Tibial nerve (tissue), 4 donors: ENCODE data around the gene TRIP6. TPM values are rescaled to one million over a fixed set of nuclear protein-coding genes. Genes with fewer than 3 reads are reported as not detected.

Experiments
- DNase-seq, 2 donors: peaks; one replicate each; pipeline ENCODE4 v3.0.0-alpha.2; 2019; ENCODE audit warnings: low spot score in 2 of 2
- H3K27ac ChIP-seq, 4 donors: fragments of 200-600 bp; sonication (generic) in 3 of 4; one replicate each; pipeline ENCODE4 v1.5.1; 2017 to 2019; ENCODE audit warnings: mild to moderate bottlenecking in 1 of 4
- H3K27me3 ChIP-seq, 2 donors: fragments of 200-600 bp; sonication (generic) in 1 of 2; one replicate each; pipeline versions ENCODE4 v1.5.1 to v1.6.0; 2017 to 2019
- H3K36me3 ChIP-seq, 3 donors: fragments of 200-600 bp; sonication (generic); one replicate each; pipeline ENCODE4 v1.5.1; 2018 to 2019
- H3K4me1 ChIP-seq, 4 donors: fragments of 200-600 bp; sonication (generic) in 3 of 4; one replicate each; pipeline ENCODE4 v1.5.1; 2017 to 2019
- H3K4me3 ChIP-seq, 4 donors: fragments of 200-600 bp; sonication (generic) in 3 of 4; one replicate each; pipeline ENCODE4 v1.5.1; 2017 to 2019; ENCODE audit warnings: mild to moderate bottlenecking in 1 of 4, moderate library complexity in 1 of 4
- H3K9me3 ChIP-seq, 4 donors: fragments of 200-600 bp; sonication (generic) in 3 of 4; one replicate each; pipeline ENCODE4 v1.5.1; 2017 to 2019
- CTCF ChIP-seq, 5 experiments: fragments of 200-600 bp in 3 of 5; fragments of 450-650 bp in 2 of 5; sonication (generic) in 3 of 5; IDR thresholded peaks; one replicate each; pipeline ENCODE4 v1.5.1; 2016 to 2019; ENCODE audit warnings: antibody characterized with exemption in 5 of 5, mild to moderate bottlenecking in 3 of 5, moderate library complexity in 2 of 5
- EP300 ChIP-seq, 2 donors: sonication (generic); formaldehyde crosslinking; IDR thresholded peaks; one replicate each; pipeline ENCODE4 v1.6.1; 2017; ENCODE audit warnings: antibody characterized with exemption in 2 of 2, mild to moderate bottlenecking in 1 of 2
- POLR2A ChIP-seq, 2 donors: fragments of 450-650 bp; IDR thresholded peaks; one replicate each; pipeline ENCODE4 v1.6.1; 2017; ENCODE audit warnings: antibody characterized with exemption in 2 of 2, mild to moderate bottlenecking in 2 of 2, moderate library complexity in 2 of 2
- WGBS, 2 donors: methylation state at CpG; one replicate each; pipeline ENCODE4 v1.1.5; 2018; 5-methylcytosine and 5-hydroxymethylcytosine counted together
- total RNA-seq, 4 donors: library from RNA; depleted of rRNA; stranded (reverse); fragments of >200 nt; gene quantifications; one replicate each; pipeline ENCODE4 v1.1.0, GENCODE V29; 2016

The TRIP6 gene
- total RNA-seq, 4 donors from 2014 or later, result 63.9 to 119 (median 80.8) TPM

GRCh38 chr7:100865372-100865911 lies 1.7 kb upstream of the TRIP6 start:
- H3K36me3 ChIP-seq, result peaks cover 0 to 56% (median 0%) of the 10 kb centered on the region in 3 donors
- no peaks in the 10 kb centered on the region for H3K9me3 ChIP-seq
- H3K27ac ChIP-seq, result peak overlapping the region; percentile 96 to 99 (median 98)
- H3K4me1 ChIP-seq, result peaks cover 0 to 48% (median 30%) of the 10 kb centered on the region in 4 donors
- no peaks in the 10 kb centered on the region for H3K27me3 ChIP-seq
- DNase-seq, result no peak
- peak overlapping the region in 2 of 4 donors; percentile 83 to 89 for H3K4me3 ChIP-seq
- TF ChIP-seq EP300 (IDR thresholded peaks at IDR 0.05), result no peak
- no peak for TF ChIP-seq POLR2A (IDR thresholded peaks at IDR 0.05)
- no peak for TF ChIP-seq CTCF (IDR thresholded peaks at IDR 0.05)
- 84 to 85% methylated on average over 17 of the region's 17 CpGs for WGBS, 2 donors

GRCh38 chr7:100865938-100866728 lies 1.1 kb upstream of the TRIP6 start:
- DNase-seq, result peak; percentile 67 to 69
- Histone ChIP-seq H3K36me3 (peaks cover 0 to 56% (median 0%) of the 10 kb centered on the region in 3 donors), H3K27ac (peak overlapping the region; percentile 96 to 99 (median 98)), H3K27me3 (no peaks in the 10 kb centered on the region), H3K4me1 (peaks cover 0 to 48% (median 30%) of the 10 kb centered on the region in 4 donors), H3K9me3 (no peaks in the 10 kb centered on the region), H3K4me3 (peak overlapping the region; percentile 68 to 89 (median 84))
- TF ChIP-seq EP300 (IDR thresholded peaks at IDR 0.05), result peak in 1 of 2 donors; percentile 33
- TF ChIP-seq CTCF (IDR thresholded peaks at IDR 0.05), result no peak
- WGBS, 2 donors, result 65 to 83% methylated on average over 2 to 30 of the region's 46 CpGs

- Histone ChIP-seq H3K27ac (peak overlapping the region; percentile 96 to 99 (median 98)), H3K27me3 (no peaks in the 10 kb centered on the region), H3K4me1 (peaks cover 0 to 48% (median 30%) of the 10 kb centered on the region in 4 donors), H3K4me3 (peak overlapping the region; percentile 68 to 89 (median 84)), H3K9me3 (no peaks in the 10 kb centered on the region), H3K36me3 (peaks cover 0 to 56% (median 0%) of the 10 kb centered on the region in 3 donors)
- TF ChIP-seq POLR2A (IDR thresholded peaks at IDR 0.05), result no peak
- TF ChIP-seq CTCF (IDR thresholded peaks at IDR 0.05), result no peak
- no peak for TF ChIP-seq EP300 (IDR thresholded peaks at IDR 0.05)
- DNase-seq, result no peak
- WGBS, 2 donors, result 26 to 41% methylated on average over 4 to 5 of the region's 5 CpGs
Measured at GRCh38 chr7:100866729-100867039, 503 bp upstream of the TRIP6 start.

GRCh38 chr7:100867776-100868485 lies 744 bp downstream of the TRIP6 start:
- DNase-seq, result no peak
- TF ChIP-seq POLR2A (IDR thresholded peaks at IDR 0.05) (no peak), EP300 (IDR thresholded peaks at IDR 0.05) (no peak), CTCF (IDR thresholded peaks at IDR 0.05) (no peak)
- H3K4me1 ChIP-seq, result peaks cover 0 to 48% (median 30%) of the 10 kb centered on the region in 4 donors
- H3K4me3 ChIP-seq, result peak overlapping the region; percentile 68 to 89 (median 84)
- H3K27ac ChIP-seq, result peak overlapping the region; percentile 96 to 99 (median 98)
- 9 to 18% methylated on average over 17 to 21 of the region's 27 CpGs for WGBS, 2 donors
- no peaks in the 10 kb centered on the region for H3K9me3 ChIP-seq
- peaks cover 0 to 57% (median 0%) of the 10 kb centered on the region in 3 donors for H3K36me3 ChIP-seq
- H3K27me3 ChIP-seq, result no peaks in the 10 kb centered on the region
